HEK293 (cell line): Measurements from ENCODE around the gene UBXN11.

Source experiments
- CTCF ChIA-PET: fragments of 350-600 bp; formaldehyde crosslinking; extraction: SDS; loops from one replicate; lab custom pipeline; 2021; ENCODE audit warnings: antibody characterized with exemption; lab: Yijun Ruan, JAX
- POLR2A ChIA-PET: fragments of 300-600 bp; formaldehyde crosslinking; extraction: SDS; loops from one replicate; lab custom pipeline; 2020; ENCODE audit warnings: antibody characterized with exemption, inconsistent platforms; lab: Yijun Ruan, JAX
- H3K27ac ChIP-seq: fragments of 200-500 bp; sonication (Bioruptor generic); 2 replicates; pipeline ENCODE4 v1.5.1; 2014; ENCODE audit warnings: low read depth, low read length, control low read depth, inconsistent platforms; ENCODE audit errors: extremely low read depth
- H3K36me3 ChIP-seq, 2 experiments: fragments of 200-500 bp in 1 of 2; sonication (Bioruptor generic) in 1 of 2; 1 replicate in 1 of 2; 2 replicates in 1 of 2; pipeline ENCODE4 v1.5.1; 2014 to 2017; ENCODE audit warnings: inconsistent platforms in 2 of 2, low read length in 2 of 2; ENCODE audit not compliant: control insufficient read depth in 2 of 2, insufficient read depth in 1 of 2
- H3K4me1 ChIP-seq: fragments of 200-500 bp; sonication (Bioruptor generic); 2 replicates; pipeline ENCODE4 v1.5.1; 2014; ENCODE audit warnings: mild to moderate bottlenecking, low read length, inconsistent platforms; ENCODE audit not compliant: control insufficient read depth, insufficient read depth
- H3K4me3 ChIP-seq: 2 replicates; pipeline ENCODE4 v1.5.1; 2011; ENCODE audit warnings: low read depth, mild to moderate bottlenecking, control low read depth, low read length, moderate library complexity
- H3K9me3 ChIP-seq: fragments of 200-500 bp; sonication (Bioruptor generic); 2 replicates; pipeline ENCODE4 v1.5.1; 2014; ENCODE audit warnings: low read depth, low read length, inconsistent platforms; ENCODE audit not compliant: control insufficient read depth, insufficient read depth
- BCL11A ChIP-seq: fragments of 450-650 bp; formaldehyde crosslinking; IDR thresholded peaks from 2 replicates; pipeline ENCODE4 v1.5.1; 2016; ENCODE audit warnings: low read depth, missing biosample characterization, missing genetic modification characterization
- FEZF1 ChIP-seq: fragments of 450-650 bp; formaldehyde crosslinking; IDR thresholded peaks from 2 replicates; pipeline ENCODE4 v1.5.1; 2016; ENCODE audit warnings: missing biosample characterization, missing genetic modification characterization
- GLI2 ChIP-seq: fragments of 450-650 bp; formaldehyde crosslinking; IDR thresholded peaks from 2 replicates; pipeline ENCODE4; 2017; ENCODE audit warnings: missing biosample characterization, missing genetic modification characterization, low read depth, borderline replicate concordance
- GLI4 ChIP-seq: fragments of 450-650 bp; formaldehyde crosslinking; IDR thresholded peaks from 2 replicates; pipeline ENCODE4 v1.5.1; 2016; ENCODE audit warnings: missing biosample characterization, missing genetic modification characterization
- HOXC10 ChIP-seq: sonication (generic); formaldehyde crosslinking; IDR thresholded peaks from 2 replicates; pipeline ENCODE4 v1.8.1; 2023; ENCODE audit warnings: mild to moderate bottlenecking, missing genetic modification reagents
- HOXD13 ChIP-seq: sonication (generic); formaldehyde crosslinking; IDR thresholded peaks from 2 replicates; pipeline ENCODE4 v1.8.0; 2022; ENCODE audit warnings: missing genetic modification reagents, borderline replicate concordance
- KLF8 ChIP-seq: fragments of 450-650 bp; formaldehyde crosslinking; IDR thresholded peaks from 2 replicates; pipeline ENCODE4 v1.5.1; 2016; ENCODE audit warnings: missing biosample characterization, missing genetic modification characterization
- MEIS1 ChIP-seq: sonication (generic); formaldehyde crosslinking; IDR thresholded peaks from 2 replicates; pipeline ENCODE4 v1.8.1; 2022; ENCODE audit warnings: missing genetic modification reagents, mild to moderate bottlenecking, borderline replicate concordance
- MYNN ChIP-seq: fragments of 450-650 bp; formaldehyde crosslinking; IDR thresholded peaks from 2 replicates; pipeline ENCODE4 v1.5.1; 2016; ENCODE audit warnings: missing biosample characterization, missing genetic modification characterization, borderline replicate concordance
- SCRT1 ChIP-seq: fragments of 450-650 bp; formaldehyde crosslinking; IDR thresholded peaks from 2 replicates; pipeline ENCODE4 v1.5.1; 2016; ENCODE audit warnings: missing biosample characterization, missing genetic modification characterization, borderline replicate concordance
- SCRT2 ChIP-seq: fragments of 450-650 bp; formaldehyde crosslinking; IDR thresholded peaks from 2 replicates; pipeline ENCODE4 v1.5.1; 2016; ENCODE audit warnings: missing biosample characterization, missing genetic modification characterization
- SETDB1 ChIP-seq: IDR thresholded peaks from one replicate; pipeline ENCODE4 v1.6.1; 2017; ENCODE audit warnings: mild to moderate bottlenecking, low read length, moderate library complexity, mixed read lengths; ENCODE audit not compliant: insufficient read length
- SP7 ChIP-seq: fragments of 450-650 bp; formaldehyde crosslinking; IDR thresholded peaks from 2 replicates; pipeline ENCODE4 v1.5.1; 2016; ENCODE audit warnings: missing biosample characterization, missing genetic modification characterization
- ZBTB7A ChIP-seq: fragments of 450-650 bp; formaldehyde crosslinking; IDR thresholded peaks from 2 replicates; pipeline ENCODE4 v1.5.1; 2016; ENCODE audit warnings: low read depth, missing biosample characterization, missing genetic modification characterization
- ZFP3 ChIP-seq: fragments of 450-650 bp; formaldehyde crosslinking; IDR thresholded peaks from 2 replicates; pipeline ENCODE4 v1.5.1; 2016; ENCODE audit warnings: low read depth, missing biosample characterization, missing genetic modification characterization
- ZFP37 ChIP-seq: fragments of 450-650 bp; formaldehyde crosslinking; IDR thresholded peaks from 2 replicates; pipeline ENCODE4 v1.5.1; 2016; ENCODE audit warnings: missing biosample characterization, missing genetic modification characterization
- ZNF132 ChIP-seq: fragments of 450-650 bp; formaldehyde crosslinking; IDR thresholded peaks from 2 replicates; pipeline ENCODE4 v1.5.1; 2017; ENCODE audit warnings: missing biosample characterization, missing genetic modification characterization, borderline replicate concordance
- ZNF133 ChIP-seq: fragments of 450-650 bp; formaldehyde crosslinking; IDR thresholded peaks from 2 replicates; pipeline ENCODE4 v1.5.1; 2016; ENCODE audit warnings: missing biosample characterization, missing genetic modification characterization
- ZNF19 ChIP-seq: fragments of 450-650 bp; formaldehyde crosslinking; IDR thresholded peaks from 2 replicates; pipeline ENCODE4; 2016; ENCODE audit warnings: missing biosample characterization, missing genetic modification characterization, low read depth
- ZNF214 ChIP-seq: fragments of 450-650 bp; formaldehyde crosslinking; IDR thresholded peaks from 2 replicates; pipeline ENCODE4 v1.5.1; 2017; ENCODE audit warnings: missing biosample characterization, mild to moderate bottlenecking, missing genetic modification characterization, borderline replicate concordance
- ZNF24 ChIP-seq: fragments of 450-650 bp; formaldehyde crosslinking; IDR thresholded peaks from 2 replicates; pipeline ENCODE4 v1.5.1; 2016; ENCODE audit warnings: missing biosample characterization, missing genetic modification characterization
- ZNF248 ChIP-seq: fragments of 450-650 bp; formaldehyde crosslinking; IDR thresholded peaks from 2 replicates; pipeline ENCODE4 v1.5.1; 2017; ENCODE audit warnings: missing biosample characterization, missing genetic modification characterization
- ZNF350 ChIP-seq: fragments of 450-650 bp; formaldehyde crosslinking; IDR thresholded peaks from 2 replicates; pipeline ENCODE4 v1.5.0; 2017; ENCODE audit warnings: missing biosample characterization, mild to moderate bottlenecking, missing genetic modification characterization
- ZNF354C ChIP-seq: fragments of 450-650 bp; formaldehyde crosslinking; IDR thresholded peaks from 2 replicates; pipeline ENCODE4 v1.5.1; 2016; ENCODE audit warnings: missing biosample characterization, missing genetic modification characterization, low read depth, borderline replicate concordance
- ZNF366 ChIP-seq: fragments of 450-650 bp; formaldehyde crosslinking; conservative IDR thresholded peaks from 2 replicates; pipeline ENCODE4 v1.5.1; 2016; ENCODE audit warnings: missing biosample characterization, missing genetic modification characterization
- ZNF416 ChIP-seq: fragments of 450-650 bp; formaldehyde crosslinking; IDR thresholded peaks from 2 replicates; pipeline ENCODE4 v1.5.1; 2016; ENCODE audit warnings: missing biosample characterization, missing genetic modification characterization
- ZNF548 ChIP-seq: fragments of 450-650 bp; formaldehyde crosslinking; IDR thresholded peaks from 2 replicates; pipeline ENCODE4 v1.5.1; 2016; ENCODE audit warnings: missing biosample characterization, missing genetic modification characterization
- ZNF610 ChIP-seq: fragments of 450-650 bp; formaldehyde crosslinking; IDR thresholded peaks from 2 replicates; pipeline ENCODE4 v1.5.1; 2016; ENCODE audit warnings: missing biosample characterization, missing genetic modification characterization, borderline replicate concordance
- ZNF660 ChIP-seq: fragments of 450-650 bp; IDR thresholded peaks from 2 replicates; pipeline ENCODE4 v1.5.1; 2018; ENCODE audit warnings: missing biosample characterization, mild to moderate bottlenecking, missing genetic modification characterization
- ZNF785 ChIP-seq: fragments of 450-650 bp; formaldehyde crosslinking; IDR thresholded peaks from 2 replicates; pipeline ENCODE4 v1.5.1; 2016; ENCODE audit warnings: missing biosample characterization, missing genetic modification characterization
- ZNF843 ChIP-seq: fragments of 450-650 bp; formaldehyde crosslinking; IDR thresholded peaks from 2 replicates; pipeline ENCODE4 v1.5.1; 2016; ENCODE audit warnings: missing biosample characterization, missing genetic modification characterization
- ZSCAN30 ChIP-seq: fragments of 450-650 bp; IDR thresholded peaks from 2 replicates; pipeline ENCODE4 v1.5.1; 2018; ENCODE audit warnings: missing biosample characterization, mild to moderate bottlenecking, missing genetic modification characterization, moderate library complexity
- TF ChIP-seq, protein P1 (sequence below): fragments of 450-650 bp; formaldehyde crosslinking; IDR thresholded peaks from 2 replicates; pipeline ENCODE4 v1.5.1; 2016; ENCODE audit warnings: missing biosample characterization, missing genetic modification characterization
- TF ChIP-seq, protein P2 (sequence below): fragments of 450-650 bp; formaldehyde crosslinking; IDR thresholded peaks from 2 replicates; pipeline ENCODE4 v1.5.1; 2016; ENCODE audit warnings: missing biosample characterization, missing genetic modification characterization, low read depth
- TF ChIP-seq, protein P3 (sequence below): fragments of 450-650 bp; formaldehyde crosslinking; IDR thresholded peaks from 2 replicates; pipeline ENCODE4 v1.5.1; 2016; ENCODE audit warnings: missing biosample characterization, missing genetic modification characterization

Gene UBXN11

DNA sequence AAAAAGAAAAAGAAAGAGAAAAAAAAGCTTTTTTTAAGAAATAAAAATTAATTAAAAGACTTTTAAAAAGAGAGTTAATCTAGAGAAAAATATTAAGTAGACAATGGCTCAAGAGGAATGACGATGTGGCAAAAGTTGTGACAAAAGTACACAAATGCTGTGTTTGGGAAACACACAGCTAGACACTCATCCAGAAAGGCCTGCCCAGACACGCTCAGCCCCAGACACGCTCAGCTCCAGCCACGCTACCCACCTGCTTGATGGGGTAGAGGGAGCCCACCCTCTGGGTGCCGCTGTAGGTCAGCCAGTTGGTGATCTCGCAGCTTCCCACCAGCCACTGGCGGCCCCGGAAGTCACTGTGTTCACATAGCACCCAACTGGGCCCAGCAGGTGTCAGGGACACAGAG lies 21.5 kb upstream of the UBXN11 start (continued):
- TF ChIP-seq, protein P1, sequence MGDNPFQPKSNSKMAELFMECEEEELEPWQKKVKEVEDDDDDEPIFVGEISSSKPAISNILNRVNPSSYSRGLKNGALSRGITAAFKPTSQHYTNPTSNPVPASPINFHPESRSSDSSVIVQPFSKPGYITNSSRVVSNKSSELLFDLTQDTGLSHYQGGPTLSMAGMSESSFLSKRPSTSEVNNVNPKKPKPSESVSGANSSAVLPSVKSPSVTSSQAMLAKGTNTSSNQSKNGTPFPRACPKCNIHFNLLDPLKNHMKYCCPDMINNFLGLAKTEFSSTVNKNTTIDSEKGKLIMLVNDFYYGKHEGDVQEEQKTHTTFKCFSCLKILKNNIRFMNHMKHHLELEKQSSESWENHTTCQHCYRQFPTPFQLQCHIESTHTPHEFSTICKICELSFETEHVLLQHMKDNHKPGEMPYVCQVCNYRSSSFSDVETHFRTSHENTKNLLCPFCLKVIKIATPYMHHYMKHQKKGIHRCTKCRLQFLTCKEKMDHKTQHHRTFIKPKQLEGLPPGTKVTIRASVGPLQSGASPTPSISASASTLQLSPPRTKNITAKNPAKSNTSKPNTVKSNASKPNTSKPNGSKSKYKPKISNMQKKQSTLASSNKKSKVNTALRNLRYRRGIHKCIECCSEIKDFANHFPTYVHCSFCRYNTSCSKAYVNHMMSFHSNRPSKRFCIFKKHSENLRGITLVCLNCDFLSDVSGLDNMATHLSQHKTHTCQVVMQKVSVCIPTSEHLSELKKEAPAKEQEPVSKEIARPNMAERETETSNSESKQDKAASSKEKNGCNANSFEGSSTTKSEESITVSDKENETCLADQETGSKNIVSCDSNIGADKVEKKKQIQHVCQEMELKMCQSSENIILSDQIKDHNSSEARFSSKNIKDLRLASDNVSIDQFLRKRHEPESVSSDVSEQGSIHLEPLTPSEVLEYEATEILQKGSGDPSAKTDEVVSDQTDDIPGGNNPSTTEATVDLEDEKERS (tag by site-specific recombination) = no peak
- TF ChIP-seq HOXD13 (no peak), BCL11A (tag by site-specific recombination) (no peak), ZNF350 (no peak), KLF8 (no peak), ZNF248 (tag by site-specific recombination) (no peak), SP7 (tag by site-specific recombination) (0 out of 2 replicates have a peak, but pooled peaks have one; percentile 26), ZFP37 (tag by site-specific recombination) (no peak), ZNF660 (tag by site-specific recombination) (peak; percentile 23; the same call in 1 of the 2 replicates), ZNF19 (tag by site-specific recombination) (no peak), ZNF366 (tag by site-specific recombination) (no peak), ZNF785 (tag by site-specific recombination) (no peak), ZFP3 (tag by site-specific recombination) (no peak), GLI2 (tag by site-specific recombination) (no peak), SCRT2 (peak; percentile 93), FEZF1 (no peak), MYNN (no peak)
- TF ChIP-seq, protein P2, sequence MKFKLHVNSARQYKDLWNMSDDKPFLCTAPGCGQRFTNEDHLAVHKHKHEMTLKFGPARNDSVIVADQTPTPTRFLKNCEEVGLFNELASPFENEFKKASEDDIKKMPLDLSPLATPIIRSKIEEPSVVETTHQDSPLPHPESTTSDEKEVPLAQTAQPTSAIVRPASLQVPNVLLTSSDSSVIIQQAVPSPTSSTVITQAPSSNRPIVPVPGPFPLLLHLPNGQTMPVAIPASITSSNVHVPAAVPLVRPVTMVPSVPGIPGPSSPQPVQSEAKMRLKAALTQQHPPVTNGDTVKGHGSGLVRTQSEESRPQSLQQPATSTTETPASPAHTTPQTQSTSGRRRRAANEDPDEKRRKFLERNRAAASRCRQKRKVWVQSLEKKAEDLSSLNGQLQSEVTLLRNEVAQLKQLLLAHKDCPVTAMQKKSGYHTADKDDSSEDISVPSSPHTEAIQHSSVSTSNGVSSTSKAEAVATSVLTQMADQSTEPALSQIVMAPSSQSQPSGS (tag by site-specific recombination) = no peak

DNA sequence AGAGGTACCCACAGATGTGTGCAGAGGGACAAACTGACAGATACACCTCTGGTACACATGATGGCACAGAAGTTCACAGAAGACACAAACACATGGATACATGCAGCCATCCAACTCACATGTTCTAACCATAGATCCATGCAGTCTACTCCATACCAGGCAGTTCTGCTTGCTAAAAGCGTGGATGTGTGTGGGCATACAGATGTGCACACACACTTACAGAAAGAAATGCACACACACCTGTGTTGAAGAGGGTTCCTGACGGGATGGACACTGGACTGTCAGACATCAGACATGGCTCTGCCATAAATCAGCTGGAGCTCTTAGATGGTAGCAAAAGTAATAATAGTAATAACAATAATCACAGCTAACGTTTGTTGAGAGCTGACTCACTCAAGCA lies 18.1 kb upstream of the UBXN11 start:
- Histone ChIP-seq H3K9me3 (no peaks in the 10 kb centered on the region), H3K4me1 (no peaks in the 10 kb centered on the region), H3K36me3 (peaks cover 0 to 34% of the 10 kb centered on the region in 2 experiments; a peak in 2 of 3 replicates), H3K4me3 (no peak overlapping the region), H3K27ac (no peak overlapping the region)
- ChIA-PET POLR2A (no interaction called here), CTCF (interaction anchor here (0.6 to 2.1 kb wide), 3 partner anchors 40 to 48 kb away, joined by 3 to 6 read pairs (median 3); no protein-coding TSS in a partner anchor)
- TF ChIP-seq HOXC10 (no peak), GLI4 (no peak), ZNF24 (tag by site-specific recombination) (no peak), ZNF416 (no peak), ZNF843 (no peak), SCRT1 (no peak), ZNF354C (tag by site-specific recombination) (no peak), ZNF610 (tag by site-specific recombination) (no peak), SP7 (tag by site-specific recombination) (no peak), ZNF133 (tag by site-specific recombination) (no peak), ZBTB7A (no peak), ZSCAN30 (no peak), ZNF214 (tag by site-specific recombination) (no peak), ZNF132 (tag by site-specific recombination) (no peak), ZNF548 (tag by site-specific recombination) (no peak), SETDB1 (no peak), ZNF660 (tag by site-specific recombination) (no peak), MEIS1 (no peak)
- TF ChIP-seq, protein P3, sequence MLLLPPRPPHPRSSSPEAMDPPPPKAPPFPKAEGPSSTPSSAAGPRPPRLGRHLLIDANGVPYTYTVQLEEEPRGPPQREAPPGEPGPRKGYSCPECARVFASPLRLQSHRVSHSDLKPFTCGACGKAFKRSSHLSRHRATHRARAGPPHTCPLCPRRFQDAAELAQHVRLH = no peak
- TF ChIP-seq, protein P2 (tag by site-specific recombination) = no peak
